Neural cell (in vitro differentiated cells): ENCODE data around the gene ASB18. TPM values are rescaled to one million over a fixed set of nuclear protein-coding genes. Genes with fewer than 3 reads are reported as not detected.

Source experiments
- H2AFZ ChIP-seq: fragments of 200-600, 300-800 bp; sonication (generic), shearing (Covaris generic); 2 replicates; pipeline ENCODE4 v1.6.0; 2014; ENCODE audit warnings: low read depth, mild to moderate bottlenecking, antibody characterized with exemption, low read length, moderate library complexity
- H3F3A ChIP-seq: fragments of 200-600 bp; shearing (Covaris generic); 2 replicates; pipeline ENCODE4 v1.6.1; 2016; ENCODE audit warnings: mild to moderate bottlenecking, moderate library complexity, mixed read lengths, antibody characterized with exemption, low read length; ENCODE audit not compliant: insufficient read depth, poor library complexity, severe bottlenecking
- H3K27ac ChIP-seq: fragments of 200-600, 300-800 bp; sonication (generic), shearing (Covaris generic); 2 replicates; pipeline ENCODE4 v1.5.1; 2014; ENCODE audit warnings: mild to moderate bottlenecking, low read length, moderate library complexity
- H3K27me3 ChIP-seq: fragments of 300-800, 200-600 bp; sonication (generic), shearing (Covaris generic); 2 replicates; pipeline ENCODE4 v1.6.0; 2014; ENCODE audit warnings: mild to moderate bottlenecking, low read depth, low read length, moderate library complexity; ENCODE audit not compliant: insufficient read depth
- H3K36me3 ChIP-seq: fragments of 300-800, 200-600 bp; sonication (generic), shearing (Covaris generic); 2 replicates; pipeline ENCODE4 v1.5.1; 2014; ENCODE audit warnings: mild to moderate bottlenecking, antibody characterized with exemption, low read length, moderate library complexity; ENCODE audit not compliant: insufficient read depth
- H3K4me2 ChIP-seq: fragments of 300-800, 200-600 bp; sonication (generic), shearing (Covaris generic); 2 replicates; pipeline ENCODE4 v1.6.0; 2014; ENCODE audit warnings: mild to moderate bottlenecking, low read length
- H3K4me3 ChIP-seq: fragments of 300-800, 200-600 bp; sonication (generic), shearing (Covaris generic); 2 replicates; pipeline ENCODE4 v1.5.1; 2014; ENCODE audit warnings: mild to moderate bottlenecking, low read length, moderate library complexity
- H3K79me2 ChIP-seq: fragments of 200-600 bp; shearing (Covaris generic); replicated peaks from 2 replicates; pipeline ENCODE4 v1.6.0; 2014; ENCODE audit warnings: mild to moderate bottlenecking, low read length, moderate library complexity; ENCODE audit not compliant: insufficient read depth
- H3K9ac ChIP-seq: fragments of 300-800, 200-600 bp; sonication (generic), shearing (Covaris generic); 2 replicates; pipeline ENCODE4 v1.6.1; 2016; ENCODE audit warnings: mild to moderate bottlenecking, low read length, mixed read lengths
- H3K9me2 ChIP-seq: fragments of 200-600 bp; shearing (Covaris generic); 2 replicates; pipeline ENCODE4 v1.6.1; 2016; ENCODE audit warnings: mild to moderate bottlenecking, low read length, mixed read lengths; ENCODE audit not compliant: insufficient read depth
- H3K9me3 ChIP-seq: fragments of 200-600, 300-800 bp; sonication (generic), shearing (Covaris generic); 2 replicates; pipeline ENCODE4 v1.6.1; 2016; ENCODE audit warnings: mild to moderate bottlenecking, mixed run types, low read length, moderate library complexity, mixed read lengths
- H4K20me1 ChIP-seq: fragments of 200-600 bp; shearing (Covaris generic); 2 replicates; pipeline ENCODE4 v1.6.1; 2016; ENCODE audit warnings: mild to moderate bottlenecking, mixed run types; ENCODE audit not compliant: insufficient read depth
- CTCF ChIP-seq: fragments of 450-650 bp; IDR thresholded peaks from 2 replicates; pipeline ENCODE4 v1.5.1; 2014; ENCODE audit warnings: antibody characterized with exemption, mild to moderate bottlenecking, moderate library complexity; ENCODE audit not compliant: poor library complexity, severe bottlenecking
- EP300 ChIP-seq: fragments of 450-650 bp; conservative IDR thresholded peaks from 2 replicates; pipeline ENCODE4 v1.6.1; 2014; ENCODE audit warnings: antibody characterized with exemption, mild to moderate bottlenecking, moderate library complexity; ENCODE audit not compliant: poor library complexity, severe bottlenecking
- EZH2 ChIP-seq: fragments of 200-600, 300-800 bp; shearing (Covaris generic), sonication (generic); IDR thresholded peaks from 2 replicates; pipeline ENCODE4 v1.6.1; 2014; ENCODE audit warnings: antibody characterized with exemption, low read length, borderline replicate concordance, mild to moderate bottlenecking; ENCODE audit not compliant: insufficient read depth, poor library complexity, severe bottlenecking
- MXI1 ChIP-seq: fragments of 450-650 bp; conservative IDR thresholded peaks from 2 replicates; pipeline ENCODE4 v1.6.1; 2014; ENCODE audit warnings: antibody characterized with exemption, mild to moderate bottlenecking; ENCODE audit not compliant: poor library complexity, severe bottlenecking
- POLR2AphosphoS5 ChIP-seq: IDR thresholded peaks from 2 replicates; pipeline ENCODE4 v1.6.1; 2012
- RAD21 ChIP-seq: fragments of 450-650 bp; conservative IDR thresholded peaks from 2 replicates; pipeline ENCODE4 v1.6.1; 2014; ENCODE audit warnings: antibody characterized with exemption, mild to moderate bottlenecking, moderate library complexity
- REST ChIP-seq: IDR thresholded peaks from 2 replicates; pipeline ENCODE4 v1.6.1; 2012; ENCODE audit warnings: borderline replicate concordance
- SMC3 ChIP-seq: fragments of 450-650 bp; conservative IDR thresholded peaks from 2 replicates; pipeline ENCODE4 v1.6.1; 2014; ENCODE audit warnings: antibody characterized with exemption, mild to moderate bottlenecking, moderate library complexity; ENCODE audit not compliant: poor library complexity
- TAF1 ChIP-seq: IDR thresholded peaks from 2 replicates; pipeline ENCODE4 v1.6.1; 2012; ENCODE audit warnings: low read depth
- polyA plus RNA-seq: library from polyadenylated mRNA; depleted of rRNA; stranded (reverse); fragments of >200 nt; gene quantifications from 2 replicates; pipeline ENCODE4 v1.2.3, GENCODE V29; 2014

Gene ASB18
- polyA plus RNA-seq, 1 donor from 2014 or later: not detected

- H3K79me2 ChIP-seq: no peaks in the 10 kb centered on the region
- no peaks in the 10 kb centered on the region for H3K9me3 ChIP-seq
- H3F3A ChIP-seq: no peaks in the 10 kb centered on the region
- no peak for TF ChIP-seq EZH2
- TF ChIP-seq CTCF: no peak
- TF ChIP-seq REST: no peak
- TF ChIP-seq SMC3: no peak
- no peak for TF ChIP-seq MXI1
- no peak for TF ChIP-seq POLR2AphosphoS5
- TF ChIP-seq TAF1: no peak
- TF ChIP-seq EP300: no peak
- TF ChIP-seq RAD21: no peak
- no peak overlapping the region for H3K4me2 ChIP-seq
- no peaks in the 10 kb centered on the region for H3K27me3 ChIP-seq
- H4K20me1 ChIP-seq: no peaks in the 10 kb centered on the region
- H3K9ac ChIP-seq: no peak overlapping the region
- H3K4me3 ChIP-seq: no peak overlapping the region
- H3K9me2 ChIP-seq: no peaks in the 10 kb centered on the region
- H2AFZ ChIP-seq: no peak overlapping the region
- no peaks in the 10 kb centered on the region for H3K36me3 ChIP-seq
- H3K27ac ChIP-seq: no peak overlapping the region
These were observed 41.9 kb upstream of the ASB18 start for GRCh38 chr2:236305964-236306605.

GRCh38 chr2:236305531-236305930 is 41.3 kb upstream of the ASB18 start:
- H3K27me3 ChIP-seq: no peaks in the 10 kb centered on the region
- H3K4me2 ChIP-seq: no peak overlapping the region
- no peaks in the 10 kb centered on the region for H3K79me2 ChIP-seq
- no peaks in the 10 kb centered on the region for H3K9me3 ChIP-seq
- H3K4me3 ChIP-seq: no peak overlapping the region
- no peak for TF ChIP-seq RAD21
- no peak for TF ChIP-seq EZH2
- TF ChIP-seq REST: no peak
- no peak for TF ChIP-seq TAF1
- TF ChIP-seq EP300: no peak
- TF ChIP-seq CTCF: no peak
- no peak for TF ChIP-seq SMC3
- no peak for TF ChIP-seq MXI1
- no peak for TF ChIP-seq POLR2AphosphoS5
- no peak overlapping the region for H3K9ac ChIP-seq
- no peaks in the 10 kb centered on the region for H4K20me1 ChIP-seq
- no peak overlapping the region for H2AFZ ChIP-seq
- no peaks in the 10 kb centered on the region for H3K36me3 ChIP-seq
- H3K27ac ChIP-seq: no peak overlapping the region
- H3K9me2 ChIP-seq: no peaks in the 10 kb centered on the region
- H3F3A ChIP-seq: no peaks in the 10 kb centered on the region
